Calu3 (cell line): Measurements from ENCODE around the gene SSTR3. TPM values are rescaled to one million over a fixed set of nuclear protein-coding genes. Genes with fewer than 3 reads are reported as not detected.
A peak's percentile ranks its signal among the peaks of the same experiment; 100 is the strongest.

Source experiments
- BruUV-seq: library from RNA; stranded (reverse); fragments of 400-500 nt; replicated peaks from 2 replicates; lab custom pipeline; 2021; lab: Mats Ljungman, UMichigan
- CTCF ChIA-PET: fragments of 300-600 bp; sonication (Branson Sonifier 250); formaldehyde crosslinking; loops from one replicate; lab custom pipeline; 2022; ENCODE audit warnings: antibody characterized with exemption; lab: Charles Lee
- DNase-seq: peaks from one replicate; pipeline ENCODE4 v3.0.0; 2022
- H3K27ac Mint-ChIP-seq: one replicate; pipeline ENCODE4 v1.8.0; 2022; ENCODE audit warnings: mixed read lengths; ENCODE audit not compliant: unreplicated experiment
- H3K27me3 Mint-ChIP-seq: one replicate; pipeline ENCODE4 v1.8.0; 2022; ENCODE audit warnings: mixed read lengths; ENCODE audit not compliant: unreplicated experiment
- H3K36me3 Mint-ChIP-seq: one replicate; pipeline ENCODE4 v1.8.0; 2022; ENCODE audit warnings: mild to moderate bottlenecking, moderate library complexity, mixed read lengths; ENCODE audit not compliant: insufficient read depth, unreplicated experiment
- H3K4me1 Mint-ChIP-seq: one replicate; pipeline ENCODE4 v1.8.0; 2022; ENCODE audit warnings: mild to moderate bottlenecking, low read depth, mixed read lengths; ENCODE audit not compliant: unreplicated experiment
- H3K4me3 Mint-ChIP-seq: one replicate; pipeline ENCODE4 v1.8.0; 2022; ENCODE audit warnings: mild to moderate bottlenecking, low read depth, moderate library complexity, mixed read lengths; ENCODE audit not compliant: unreplicated experiment
- H3K9me3 Mint-ChIP-seq: one replicate; pipeline ENCODE4 v1.8.0; 2022; ENCODE audit warnings: low read depth, mixed read lengths; ENCODE audit not compliant: unreplicated experiment
- CTCF ChIP-seq: fragments of 200-600 bp; IDR thresholded peaks from one replicate; pipeline ENCODE4 v1.8.0; 2022; ENCODE audit warnings: antibody characterized with exemption; ENCODE audit not compliant: unreplicated experiment
- intact Hi-C: fragments of 100-400 bp; cut with micrococcal nuclease; formaldehyde crosslinking; loops from one replicate; pipeline ENCODE4 v1.10.0; 2022; ENCODE audit not compliant: unreplicated experiment
- total RNA-seq: library from RNA; stranded (reverse); gene quantifications from 2 replicates; pipeline ENCODE4 v1.2.3, GENCODE V29; 2022

The SSTR3 gene
- total RNA-seq, 1 experiment from 2014 or later, result not detected

DNA sequence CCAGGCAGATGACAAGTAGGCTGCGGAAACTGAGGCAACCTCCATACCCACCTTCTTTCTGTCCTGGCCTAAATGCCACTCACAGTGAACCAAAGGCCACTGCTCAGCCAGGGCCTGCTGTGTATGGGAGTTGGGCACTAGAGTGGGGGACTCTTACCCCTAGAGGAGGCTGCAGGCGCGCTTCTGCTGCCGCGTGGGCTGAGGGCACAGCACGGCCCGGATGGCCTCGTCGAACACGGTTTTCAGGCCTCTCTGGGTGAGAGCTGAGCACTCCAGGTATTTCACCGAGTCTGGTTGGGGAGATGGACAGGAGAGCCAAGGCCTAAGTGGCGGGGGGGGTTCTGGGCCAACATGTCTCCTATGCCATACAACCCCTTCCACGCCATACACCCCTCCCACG lies 14.2 kb upstream of the SSTR3 start:
- H3K4me3 Mint-ChIP-seq, result no peak overlapping the region
- intact Hi-C loops, result no loop called here
- no peak for DNase-seq
- H3K27ac Mint-ChIP-seq, result no peak overlapping the region
- H3K27me3 Mint-ChIP-seq, result peaks cover 1% of the 10 kb centered on the region
- CTCF ChIA-PET, result interaction anchor here (1.7 kb wide), 1 partner anchor 27 kb away, joined by 5 read pairs; no protein-coding TSS in a partner anchor
- BruUV-seq, result no TSS peak
- no peaks in the 10 kb centered on the region for H3K9me3 Mint-ChIP-seq
- TF ChIP-seq CTCF, result no peak
- H3K4me1 Mint-ChIP-seq, result peaks cover 29% of the 10 kb centered on the region
- H3K36me3 Mint-ChIP-seq, result peaks cover 9% of the 10 kb centered on the region

GRCh38 chr22:37226087-37226486 lies 13.8 kb upstream of the SSTR3 start:
- Mint-ChIP-seq H3K36me3 (peaks cover 9% of the 10 kb centered on the region), H3K9me3 (no peaks in the 10 kb centered on the region), H3K4me3 (no peak overlapping the region), H3K27me3 (peaks cover 6% of the 10 kb centered on the region), H3K4me1 (peaks cover 29% of the 10 kb centered on the region), H3K27ac (no peak overlapping the region)
- DNase-seq, result no peak
- no TSS peak for BruUV-seq
- CTCF ChIA-PET, result interaction anchor here (1.3 to 1.7 kb wide), 2 partner anchors 27 to 35 kb away, joined by 4 to 5 read pairs; no protein-coding TSS in a partner anchor
- no peak for TF ChIP-seq CTCF
- intact Hi-C loops, result no loop called here

DNA sequence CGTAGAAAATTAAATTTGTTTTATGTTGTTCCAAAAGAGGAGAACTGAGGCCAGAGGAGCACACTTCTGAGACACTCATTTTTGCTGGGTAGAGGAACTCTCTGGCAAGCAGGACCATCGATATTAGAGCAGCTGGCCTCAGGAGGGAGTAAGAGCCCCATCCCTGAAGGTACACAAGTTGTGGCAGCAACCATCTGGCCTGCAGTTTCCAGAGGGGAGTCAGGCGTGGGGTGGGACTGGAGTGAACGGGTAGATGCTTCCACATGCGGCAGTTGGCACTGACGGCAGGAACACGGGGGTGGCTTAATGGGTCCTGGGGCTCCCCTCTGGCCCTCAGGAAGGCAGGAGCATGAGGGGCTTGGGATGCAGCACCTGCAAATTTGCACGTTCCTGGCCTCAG lies 13.2 kb upstream of the SSTR3 start:
- Mint-ChIP-seq H3K27me3 (peaks cover 12% of the 10 kb centered on the region), H3K4me3 (no peak overlapping the region), H3K4me1 (peaks cover 24% of the 10 kb centered on the region), H3K27ac (no peak overlapping the region), H3K36me3 (peaks cover 9% of the 10 kb centered on the region), H3K9me3 (no peaks in the 10 kb centered on the region)
- TF ChIP-seq CTCF, result no peak
- BruUV-seq, result TSS peak; percentile 41
- no peak for DNase-seq
- CTCF ChIA-PET, result interaction anchor here (1.3 to 1.7 kb wide), 2 partner anchors 26 to 35 kb away, joined by 4 to 5 read pairs; no protein-coding TSS in a partner anchor
- intact Hi-C loops, result no loop called here

DNA sequence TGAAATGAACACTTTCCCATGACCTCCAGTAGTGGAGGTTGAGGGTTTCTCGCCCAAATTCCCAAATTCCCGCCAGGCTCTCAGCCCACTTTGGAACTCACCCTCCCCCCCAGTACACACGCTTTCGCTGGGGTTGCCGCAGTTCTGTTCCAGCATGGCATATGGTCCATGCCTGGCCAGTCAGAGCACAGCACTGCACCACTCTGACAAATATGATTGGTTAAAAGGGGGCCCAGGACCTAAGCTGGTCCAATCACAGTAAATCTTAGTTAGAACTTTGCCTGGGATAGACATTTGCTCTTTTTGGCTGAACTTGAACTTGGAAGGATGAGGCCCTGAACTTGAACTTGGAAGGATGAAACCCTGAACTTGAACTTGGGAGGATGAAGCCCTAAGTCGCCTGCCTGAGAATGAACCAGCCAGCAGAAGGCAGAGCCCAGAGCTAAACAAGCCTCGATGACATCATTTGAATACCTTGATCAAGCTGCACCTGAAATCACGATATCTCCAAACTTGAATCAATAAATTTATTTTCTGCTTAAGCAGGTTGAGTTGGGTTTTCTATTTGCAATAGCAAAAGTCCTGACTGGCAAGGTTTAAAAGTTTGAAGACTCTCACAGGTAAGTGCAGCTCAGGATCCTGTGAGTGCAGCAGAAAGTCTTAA lies 12.6 kb upstream of the SSTR3 start:
- Mint-ChIP-seq H3K4me3 (no peak overlapping the region), H3K27ac (no peak overlapping the region), H3K36me3 (peaks cover 9% of the 10 kb centered on the region), H3K27me3 (peaks cover 16% of the 10 kb centered on the region), H3K9me3 (no peaks in the 10 kb centered on the region), H3K4me1 (peaks cover 18% of the 10 kb centered on the region)
- BruUV-seq, result no TSS peak
- intact Hi-C loops, result no loop called here
- CTCF ChIA-PET, result interaction anchor here (1.3 to 1.7 kb wide), 2 partner anchors 25 to 36 kb away, joined by 4 to 5 read pairs; no protein-coding TSS in a partner anchor
- TF ChIP-seq CTCF, result no peak
- no peak for DNase-seq
